PC-9 (cell line): ENCODE data around the gene HTT. TPM values are rescaled to one million over a fixed set of nuclear protein-coding genes. Genes with fewer than 3 reads are reported as not detected.

ENCODE experiments used
- BruUV-seq: library from RNA; stranded (reverse); fragments of 400-500 nt; replicated peaks from 2 replicates; lab custom pipeline; 2021; lab: Mats Ljungman, UMichigan
- CTCF ChIA-PET: fragments of 300-600 bp; sonication (Branson Sonifier 250); formaldehyde crosslinking; loops from one replicate; lab custom pipeline; 2022; ENCODE audit warnings: antibody characterized with exemption; lab: Charles Lee
- POLR2A ChIA-PET: fragments of 300-600 bp; sonication (Branson Sonifier 250); formaldehyde crosslinking; loops from one replicate; lab custom pipeline; 2022; ENCODE audit warnings: antibody characterized with exemption; ENCODE audit not compliant: unreplicated experiment; lab: Charles Lee
- DNase-seq, 2 experiments: peaks; one replicate each; pipeline versions ENCODE4 v3.0.0 to v3.0.0-alpha.2; 2015 to 2022; ENCODE audit warnings: mixed read lengths in 1 of 2
- H2AFZ ChIP-seq: fragments of 200-600 bp; sonication (generic); 2 replicates; pipeline ENCODE4 v1.8.1; 2017; ENCODE audit warnings: antibody characterized with exemption
- H3F3A ChIP-seq: fragments of 200-600 bp; sonication (generic); 2 replicates; pipeline ENCODE4 v1.8.1; 2017; ENCODE audit warnings: antibody characterized with exemption, mild to moderate bottlenecking, low read depth; ENCODE audit not compliant: insufficient read depth
- H3K27ac ChIP-seq: fragments of 200-600 bp; sonication (generic); 2 replicates; pipeline ENCODE4 v1.6.1; 2016; ENCODE audit warnings: mixed run types
- H3K27me3 ChIP-seq: fragments of 200-600 bp; sonication (generic); 2 replicates; pipeline ENCODE4 v1.6.1; 2016; ENCODE audit warnings: low read depth, mixed run types; ENCODE audit not compliant: insufficient read depth
- H3K36me3 ChIP-seq: fragments of 200-600 bp; sonication (generic); 2 replicates; pipeline ENCODE4 v1.6.1; 2016; ENCODE audit warnings: low read depth, mixed run types
- H3K4me1 ChIP-seq: fragments of 200-600 bp; sonication (generic); replicated peaks from 2 replicates; pipeline ENCODE4 v1.6.1; 2016; ENCODE audit warnings: mixed run types; ENCODE audit not compliant: insufficient read depth
- H3K4me2 ChIP-seq: fragments of 200-600 bp; sonication (generic); 2 replicates; pipeline ENCODE4 v1.6.1; 2017; ENCODE audit warnings: mixed run types
- H3K4me3 ChIP-seq: fragments of 200-600 bp; sonication (generic); 2 replicates; pipeline ENCODE4 v1.6.1; 2016; ENCODE audit warnings: mixed run types
- H3K79me2 ChIP-seq: fragments of 200-600 bp; sonication (generic); 2 replicates; pipeline ENCODE4 v1.6.1; 2017; ENCODE audit warnings: low read depth, mixed run types
- H3K9me2 ChIP-seq: fragments of 200-600 bp; sonication (generic); 2 replicates; pipeline ENCODE4 v1.8.1; 2017; ENCODE audit warnings: mild to moderate bottlenecking; ENCODE audit not compliant: insufficient read depth
- H3K9me3 ChIP-seq: fragments of 200-600 bp; sonication (generic); 2 replicates; pipeline ENCODE4 v1.8.1; 2016; ENCODE audit warnings: low read depth; ENCODE audit not compliant: insufficient read depth
- H4K20me1 ChIP-seq: fragments of 200-600 bp; sonication (generic); 2 replicates; pipeline ENCODE4 v1.8.1; 2017; ENCODE audit not compliant: insufficient read depth
- CTCF ChIP-seq: fragments of 200-600 bp; sonication (generic); conservative IDR thresholded peaks from 2 replicates; pipeline ENCODE4 v1.6.1; 2017; ENCODE audit warnings: mixed run types, antibody characterized with exemption, mild to moderate bottlenecking, moderate library complexity
- EZH2 ChIP-seq: fragments of 200-600 bp; sonication (generic); IDR thresholded peaks from 2 replicates; pipeline ENCODE4 v1.8.0; 2017; ENCODE audit warnings: antibody characterized with exemption, low read depth
- intact Hi-C: fragments of 100-400 bp; cut with micrococcal nuclease; formaldehyde crosslinking; loops from one replicate; pipeline ENCODE4 v1.10.0; 2022; ENCODE audit not compliant: unreplicated experiment
- total RNA-seq: library from RNA; stranded (reverse); gene quantifications from 2 replicates; pipeline ENCODE4 v1.2.3, GENCODE V29; 2021

The HTT gene
- total RNA-seq, 1 experiment from 2014 or later, result 81.7 TPM

DNA sequence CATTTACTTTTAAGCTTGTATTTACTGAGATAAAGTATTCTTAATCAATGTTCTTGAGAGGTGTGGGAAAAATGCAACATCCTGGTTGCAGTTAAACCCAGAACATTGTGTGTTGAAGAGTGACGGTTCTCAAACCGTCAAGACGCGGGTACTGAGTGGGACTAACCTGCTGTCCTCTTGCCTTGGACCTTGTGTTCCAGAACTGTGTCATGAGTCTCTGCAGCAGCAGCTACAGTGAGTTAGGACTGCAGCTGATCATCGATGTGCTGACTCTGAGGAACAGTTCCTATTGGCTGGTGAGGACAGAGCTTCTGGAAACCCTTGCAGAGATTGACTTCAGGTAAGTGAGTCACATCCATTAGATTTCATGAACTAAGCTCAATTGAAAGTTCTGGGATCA, 59.7 kb downstream of the HTT start:
- 0 out of 2 replicates have a peak, but pooled peaks cover 5% of the 10 kb centered on the region for H3K36me3 ChIP-seq
- H3F3A ChIP-seq, result no peaks in the 10 kb centered on the region
- no peak overlapping the region for H3K4me2 ChIP-seq
- POLR2A ChIA-PET, result no interaction called here
- H3K9me2 ChIP-seq, result no peaks in the 10 kb centered on the region
- no peaks in the 10 kb centered on the region for H3K27me3 ChIP-seq
- no peak overlapping the region for H3K27ac ChIP-seq
- no peaks in the 10 kb centered on the region for H3K9me3 ChIP-seq
- TF ChIP-seq CTCF, result no peak
- no peak for TF ChIP-seq EZH2
- CTCF ChIA-PET, result interaction anchor here (0.7 kb wide), 1 partner anchor 9 kb away, joined by 3 read pairs; no protein-coding TSS in a partner anchor
- no peak overlapping the region for H2AFZ ChIP-seq
- H3K79me2 ChIP-seq, result no peaks in the 10 kb centered on the region
- H3K4me1 ChIP-seq, result no peaks in the 10 kb centered on the region
- H4K20me1 ChIP-seq, result no peaks in the 10 kb centered on the region
- intact Hi-C loops, result no loop called here
- no TSS peak for BruUV-seq
- no peak for DNase-seq
- no peak overlapping the region for H3K4me3 ChIP-seq

DNA sequence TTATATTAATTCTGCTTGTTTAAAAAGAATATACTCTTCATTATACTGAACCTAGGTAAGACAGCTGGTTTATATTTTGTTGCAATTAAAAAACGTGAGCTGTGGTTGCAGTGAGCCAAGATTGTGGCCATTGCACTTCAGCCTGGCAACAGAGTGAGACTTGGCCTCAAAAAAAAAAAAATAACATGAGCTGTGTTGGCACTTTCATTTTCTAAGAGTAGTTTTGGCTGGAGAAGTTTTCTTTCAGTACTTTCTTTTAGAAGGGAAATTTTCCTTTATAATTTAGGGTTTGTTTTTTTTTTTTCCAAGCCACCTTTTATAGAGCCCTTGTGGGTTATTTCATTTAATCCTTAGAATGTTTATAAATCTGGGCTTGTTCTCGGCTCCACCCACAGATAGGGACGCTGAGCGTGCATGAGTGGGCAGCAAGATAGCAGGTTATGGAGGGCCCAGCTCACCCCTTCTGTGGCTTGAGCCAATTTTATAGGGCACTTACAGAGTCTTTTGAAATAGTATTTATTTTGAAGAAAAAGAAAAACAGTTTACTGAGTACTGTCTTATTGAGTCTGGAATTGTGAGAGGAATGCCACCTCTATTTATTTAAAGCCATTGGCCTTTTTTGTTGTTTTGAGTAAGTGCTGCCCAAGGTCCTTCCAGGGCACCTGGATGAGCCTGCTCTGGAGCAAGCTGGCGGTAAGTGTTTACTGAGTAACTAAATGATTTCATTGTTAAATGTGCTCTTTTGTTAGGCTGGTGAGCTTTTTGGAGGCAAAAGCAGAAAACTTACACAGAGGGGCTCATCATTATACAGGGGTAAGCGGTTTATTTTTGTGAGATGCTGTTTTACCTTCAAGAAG, 60.9 kb downstream of the HTT start:
- no peak for DNase-seq
- no peaks in the 10 kb centered on the region for H4K20me1 ChIP-seq
- no peaks in the 10 kb centered on the region for H3K4me1 ChIP-seq
- H3K79me2 ChIP-seq, result no peaks in the 10 kb centered on the region
- H3F3A ChIP-seq, result no peaks in the 10 kb centered on the region
- no peak overlapping the region for H3K27ac ChIP-seq
- 0 out of 2 replicates have a peak, but pooled peaks cover 5% of the 10 kb centered on the region for H3K36me3 ChIP-seq
- no peaks in the 10 kb centered on the region for H3K9me3 ChIP-seq
- no peak overlapping the region for H3K4me2 ChIP-seq
- no peaks in the 10 kb centered on the region for H3K9me2 ChIP-seq
- H2AFZ ChIP-seq, result no peak overlapping the region
- BruUV-seq, result no TSS peak
- CTCF ChIA-PET, result interaction anchor here (0.6 to 0.7 kb wide), 5 partner anchors 8 to 188 kb away, joined by 3 to 12 read pairs (median 3); no protein-coding TSS in a partner anchor
- TF ChIP-seq CTCF, result no peak
- TF ChIP-seq EZH2, result no peak
- intact Hi-C loops, result no loop called here
- no peaks in the 10 kb centered on the region for H3K27me3 ChIP-seq
- H3K4me3 ChIP-seq, result no peak overlapping the region
- POLR2A ChIA-PET, result no interaction called here

DNA sequence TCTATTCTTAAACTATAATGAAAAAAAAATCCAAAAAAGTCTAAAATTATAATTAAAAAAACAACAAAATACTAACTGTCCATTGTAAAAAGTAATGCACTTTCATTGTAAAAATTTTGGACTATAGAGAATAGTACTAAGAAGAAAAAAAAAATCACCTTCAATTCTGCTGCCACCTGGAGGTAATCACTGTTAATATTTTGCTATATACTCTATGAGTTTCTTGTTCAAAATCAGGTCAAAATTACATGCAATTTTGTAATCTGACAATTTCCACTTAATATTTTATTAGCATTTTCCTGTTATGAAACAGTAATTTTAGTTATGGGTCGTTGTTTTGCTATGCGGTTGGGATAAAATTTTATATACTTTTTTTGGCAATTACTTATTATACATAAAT, 62.0 kb downstream of the HTT start:
- BruUV-seq, result no TSS peak
- ChIA-PET POLR2A (no interaction called here), CTCF (interaction anchor here (0.7 kb wide), 1 partner anchor 65 kb away, joined by 3 read pairs; no protein-coding TSS in a partner anchor)
- Histone ChIP-seq H4K20me1 (no peaks in the 10 kb centered on the region), H3K9me2 (no peaks in the 10 kb centered on the region), H2AFZ (no peak overlapping the region), H3K4me1 (no peaks in the 10 kb centered on the region), H3K36me3 (0 out of 2 replicates have a peak, but pooled peaks cover 5% of the 10 kb centered on the region), H3K9me3 (no peaks in the 10 kb centered on the region), H3K4me3 (no peak overlapping the region), H3K79me2 (no peaks in the 10 kb centered on the region), H3K4me2 (no peak overlapping the region), H3F3A (no peaks in the 10 kb centered on the region), H3K27ac (no peak overlapping the region), H3K27me3 (no peaks in the 10 kb centered on the region)
- DNase-seq, result no peak
- no peak for TF ChIP-seq EZH2
- peak; percentile 38; the same call in 1 of the 2 replicates for TF ChIP-seq CTCF
- intact Hi-C loops, result no loop called here
